ENCODE results near the gene TMEM51. TPM values are rescaled to one million over a fixed set of nuclear protein-coding genes. Genes with fewer than 3 reads are reported as not detected.

The TMEM51 gene
- total and polyA plus RNA-seq, 2 of the 4 experiments (the other 2 are of a cell fraction): 2.7 to 10.2 TPM

DNA sequence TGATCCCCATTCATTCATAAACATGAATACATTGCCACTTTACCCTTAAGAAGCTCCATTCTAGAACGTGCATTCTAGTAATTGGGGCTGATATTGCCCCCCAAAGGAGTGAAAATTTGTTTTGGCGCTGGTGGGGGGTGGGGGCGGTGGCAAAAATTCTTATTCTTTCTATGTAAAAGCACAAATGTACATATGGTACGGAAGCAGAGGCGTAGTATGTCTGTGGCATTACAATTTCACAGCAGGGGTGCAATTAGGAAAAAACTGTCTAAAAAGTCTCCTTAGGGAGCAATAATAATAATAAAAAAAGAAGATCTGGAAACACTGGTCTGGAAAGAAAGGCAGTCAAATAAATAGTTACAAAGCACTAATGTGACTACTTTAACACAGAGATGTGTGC lies 40.4 kb upstream of the TMEM51 start:
- dilution Hi-C loops (cut with HindIII; ENCODE audit: low sequenced_read_pairs, unreplicated experiment) (no loop called here), intact Hi-C loops (cut with micrococcal nuclease) (no loop called here), in situ Hi-C loops (cut with MboI; ENCODE audit: low sequenced_read_pairs) (no loop called here)
- TF ChIP-seq, protein P1, sequence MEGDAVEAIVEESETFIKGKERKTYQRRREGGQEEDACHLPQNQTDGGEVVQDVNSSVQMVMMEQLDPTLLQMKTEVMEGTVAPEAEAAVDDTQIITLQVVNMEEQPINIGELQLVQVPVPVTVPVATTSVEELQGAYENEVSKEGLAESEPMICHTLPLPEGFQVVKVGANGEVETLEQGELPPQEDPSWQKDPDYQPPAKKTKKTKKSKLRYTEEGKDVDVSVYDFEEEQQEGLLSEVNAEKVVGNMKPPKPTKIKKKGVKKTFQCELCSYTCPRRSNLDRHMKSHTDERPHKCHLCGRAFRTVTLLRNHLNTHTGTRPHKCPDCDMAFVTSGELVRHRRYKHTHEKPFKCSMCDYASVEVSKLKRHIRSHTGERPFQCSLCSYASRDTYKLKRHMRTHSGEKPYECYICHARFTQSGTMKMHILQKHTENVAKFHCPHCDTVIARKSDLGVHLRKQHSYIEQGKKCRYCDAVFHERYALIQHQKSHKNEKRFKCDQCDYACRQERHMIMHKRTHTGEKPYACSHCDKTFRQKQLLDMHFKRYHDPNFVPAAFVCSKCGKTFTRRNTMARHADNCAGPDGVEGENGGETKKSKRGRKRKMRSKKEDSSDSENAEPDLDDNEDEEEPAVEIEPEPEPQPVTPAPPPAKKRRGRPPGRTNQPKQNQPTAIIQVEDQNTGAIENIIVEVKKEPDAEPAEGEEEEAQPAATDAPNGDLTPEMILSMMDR (conservative IDR thresholded peaks at IDR 0.05; ENCODE audit: low read depth, low read length): no peak
- WGBS, 2 experiments (ENCODE audit: extremely low coverage in 2 of 2, insufficient read length in 1 of 2): no CpG with 5 or more reads among the region's 5 CpGs
- DNase-seq (no peak), ATAC-seq (ENCODE audit: low read depth) (no peak)
- Histone ChIP-seq H3K27ac (ENCODE audit: insufficient read depth, low read length) (no peak overlapping the region), H3K9me1 (ENCODE audit: insufficient read depth, low read length) (no peaks in the 10 kb centered on the region), H2BK15ac (ENCODE audit: low read depth, low read length) (no peak overlapping the region), H4K5ac (ENCODE audit: low read depth, low read length) (no peak overlapping the region), H4K20me1 (ENCODE audit: insufficient read depth, low read length) (no peaks in the 10 kb centered on the region), H3K18ac (ENCODE audit: low read depth, low read length) (no peak overlapping the region), H3K14ac (replicated peaks; ENCODE audit: low read depth, low read length) (no peak overlapping the region), H4K91ac (ENCODE audit: insufficient read depth, low read depth, low read length) (no peak overlapping the region), H3K9ac (ENCODE audit: low read depth, low read length) (no peak overlapping the region), H2BK20ac (ENCODE audit: low read depth, low read length) (no peak overlapping the region), H2BK5ac (ENCODE audit: low read depth, low read length, poor library complexity, severe bottlenecking) (no peak overlapping the region), H2AFZ (replicated peaks; ENCODE audit: low read length, poor library complexity) (no peak overlapping the region), H3K23ac (ENCODE audit: low read depth, low read length) (no peak overlapping the region), H3K4ac (ENCODE audit: low read depth, low read length) (no peak overlapping the region), H2BK120ac (ENCODE audit: low read depth, low read length) (no peak overlapping the region), H3K79me1 (ENCODE audit: low read depth in 1 of 2, low read length in 2 of 2) (no peaks in the 10 kb centered on the region), H2AK5ac (ENCODE audit: low read depth, low read length) (no peak overlapping the region), H3K56ac (ENCODE audit: extremely low read depth, insufficient read depth, low read length) (no peak overlapping the region), H3K4me2 (ENCODE audit: low read depth, low read length) (no peak overlapping the region), H3K9me3 (ENCODE audit: control insufficient read depth, insufficient read depth, low read length) (no peaks in the 10 kb centered on the region), H3K4me1 (ENCODE audit: control insufficient read depth, insufficient read depth, low read length) (no peaks in the 10 kb centered on the region; the same call in 1 of the 2 replicates), H3K36me3 (ENCODE audit: control insufficient read depth, insufficient read depth, low read length) (no peaks in the 10 kb centered on the region), H3K27me3 (ENCODE audit: control insufficient read depth, insufficient read depth, low read length) (peaks cover 15% of the 10 kb centered on the region), H3K4me3 (ENCODE audit: insufficient read depth, low read depth, low read length) (no peak overlapping the region), H4K8ac (ENCODE audit: low read depth in 2 of 2, low read length in 2 of 2) (no peak overlapping the region), H2AK9ac (replicated peaks; ENCODE audit: low read depth, low read length, poor library complexity) (no peak overlapping the region)
- no TSS peak for BruUV-seq (replicated peaks)
- ChIA-PET POLR2A (ENCODE audit: unreplicated experiment) (interaction anchor here (0.6 kb wide), 1 partner anchor 10 kb away, joined by 9 read pairs; no protein-coding TSS in a partner anchor), CTCF (interaction anchor here (1.1 kb wide), 1 partner anchor 168 kb away, joined by 6 read pairs; no protein-coding TSS in a partner anchor)

Data from IMR-90 (cell line).